Fibroblast of peridontal ligament (primary cell): ENCODE results near the gene SNX21.
"Not testable (repeated sequence)": the region's sequence is repeated elsewhere in the genome, so short reads cannot be mapped to it uniquely, and the experiment has no call there.

Experiments
- DNase-seq: peaks from one replicate; pipeline ENCODE4 v3.0.0-alpha.2; 2010; ENCODE audit errors: extremely low read depth

The SNX21 gene

DNA sequence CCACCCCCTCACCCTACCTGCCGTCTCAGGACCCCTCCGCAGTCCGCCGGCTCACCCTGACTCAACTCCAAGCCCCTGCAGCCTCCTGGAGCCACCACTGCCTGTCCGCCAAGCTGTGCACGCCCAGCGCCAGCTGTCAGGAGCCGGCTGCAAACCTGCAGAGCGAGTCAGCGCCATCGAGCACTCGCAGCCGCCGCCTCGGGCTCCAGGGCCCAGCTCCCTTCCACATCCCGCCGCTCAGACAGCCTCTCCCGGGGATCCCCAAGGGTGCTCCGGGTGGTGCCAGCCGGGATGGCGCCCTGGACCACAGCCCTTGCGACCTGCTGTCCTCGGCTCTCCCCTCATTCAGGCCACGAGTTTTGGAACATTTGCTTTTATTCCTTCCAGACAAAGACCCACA lies 10.7 kb upstream of the SNX21 start:
- DNase-seq, result peak; percentile 20

DNA sequence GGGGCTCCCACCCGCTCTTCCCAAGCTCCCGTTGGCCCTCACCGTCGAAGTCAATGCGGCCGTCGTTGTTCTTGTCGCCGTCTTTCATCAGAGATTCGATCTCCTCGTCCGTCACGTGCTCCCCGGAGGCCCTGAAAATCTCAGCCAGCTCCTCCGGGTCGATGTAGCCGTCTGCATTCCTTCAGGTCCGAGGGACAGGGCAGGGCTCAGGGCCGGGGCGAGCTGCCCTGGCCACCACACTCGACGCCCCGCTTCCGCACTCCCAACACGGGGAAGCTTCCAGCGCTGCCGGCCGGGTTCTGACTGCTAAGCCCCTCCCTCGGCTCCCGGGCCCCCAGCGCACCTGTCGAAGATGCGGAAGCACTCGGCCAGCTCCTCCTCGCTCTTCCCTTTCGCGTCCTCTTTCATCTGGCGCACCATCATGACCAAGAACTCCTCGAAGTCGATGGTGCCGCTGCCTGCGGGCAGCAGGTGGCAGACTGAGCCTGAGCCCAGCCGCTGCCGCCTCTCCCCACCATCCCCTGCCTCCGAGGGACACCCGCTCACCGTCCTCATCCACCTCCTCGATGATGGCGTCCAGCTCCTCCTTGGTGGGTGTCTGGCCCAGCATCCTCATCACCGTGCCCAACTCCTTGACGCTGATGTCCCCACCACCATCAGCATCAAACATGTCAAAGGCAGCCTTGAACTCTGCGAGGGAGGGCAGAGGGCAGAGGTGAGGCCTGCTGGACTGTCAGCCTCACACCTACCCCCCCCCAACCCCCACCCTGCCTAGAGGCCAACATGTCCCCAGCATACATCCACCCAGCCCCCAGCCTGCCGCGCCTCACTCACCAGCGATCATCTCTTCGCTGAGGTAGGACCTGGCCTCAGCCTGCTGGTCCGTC lies 9.4 kb upstream of the SNX21 start:
- DNase-seq, result peak; percentile 35

DNA sequence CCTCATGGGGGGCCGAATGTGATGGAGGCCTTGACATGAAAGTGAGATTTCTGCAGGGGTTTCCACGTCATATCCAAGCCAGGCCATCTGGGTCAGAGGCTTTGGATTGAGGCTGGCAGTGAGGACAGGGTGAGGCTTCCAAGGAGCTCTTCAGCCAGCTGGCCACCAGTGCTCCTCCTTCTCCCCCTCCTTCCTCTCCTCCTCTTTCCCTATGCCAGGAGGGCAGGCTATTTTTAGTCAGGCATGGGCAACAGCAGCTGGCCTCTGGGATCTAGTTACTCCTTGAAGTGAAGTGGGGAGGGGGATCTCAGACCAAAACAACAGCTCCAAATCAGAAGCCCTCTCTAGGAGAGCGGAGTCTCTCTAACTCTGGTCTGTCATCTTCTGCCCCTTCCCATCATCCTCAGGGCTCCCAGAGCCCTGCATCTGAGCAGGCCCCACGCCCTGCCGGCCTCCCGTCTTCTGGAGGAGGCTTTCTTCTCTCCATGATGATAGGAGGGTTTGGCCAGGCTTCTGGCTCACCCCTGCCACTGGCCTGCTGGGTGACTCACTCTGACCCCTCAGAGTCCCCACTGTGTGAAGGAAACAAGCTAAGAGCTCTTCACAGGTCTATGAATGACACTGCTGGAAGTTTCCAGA lies 7.1 kb upstream of the SNX21 start:
- peak; percentile 53 for DNase-seq

- no peak for DNase-seq
Measured at GRCh38 chr20:45827030-45827652, 6.5 kb upstream of the SNX21 start, which contains the start of gene TNNC2. Gene TNNC2 (minus strand): TSS chr20:45827312. CDS start chr20:45827248, 64 bp downstream.

DNA sequence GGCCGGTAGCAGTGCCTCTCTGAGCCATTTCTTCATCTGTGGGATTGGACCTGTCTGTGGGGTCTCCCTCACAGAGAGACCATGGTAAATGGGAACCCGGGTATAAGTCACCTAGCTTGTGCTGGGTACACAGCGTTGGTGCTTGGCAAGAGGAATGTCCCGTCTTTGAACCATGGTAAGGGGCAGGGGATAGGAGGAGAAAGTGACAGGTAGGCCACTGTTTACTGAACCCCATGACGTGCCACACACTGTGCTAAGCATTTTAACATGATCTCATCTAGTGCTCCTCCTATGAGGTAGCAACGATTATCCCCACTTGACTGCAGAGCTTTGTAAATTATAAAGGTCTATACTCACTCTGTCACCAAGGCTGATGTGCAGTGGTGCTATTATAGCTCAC lies 5.9 kb upstream of the SNX21 start:
- no peak for DNase-seq

GRCh38 chr20:45828589-45828988 lies 5.0 kb upstream of the SNX21 start:
- peak; percentile 49 for DNase-seq

DNA sequence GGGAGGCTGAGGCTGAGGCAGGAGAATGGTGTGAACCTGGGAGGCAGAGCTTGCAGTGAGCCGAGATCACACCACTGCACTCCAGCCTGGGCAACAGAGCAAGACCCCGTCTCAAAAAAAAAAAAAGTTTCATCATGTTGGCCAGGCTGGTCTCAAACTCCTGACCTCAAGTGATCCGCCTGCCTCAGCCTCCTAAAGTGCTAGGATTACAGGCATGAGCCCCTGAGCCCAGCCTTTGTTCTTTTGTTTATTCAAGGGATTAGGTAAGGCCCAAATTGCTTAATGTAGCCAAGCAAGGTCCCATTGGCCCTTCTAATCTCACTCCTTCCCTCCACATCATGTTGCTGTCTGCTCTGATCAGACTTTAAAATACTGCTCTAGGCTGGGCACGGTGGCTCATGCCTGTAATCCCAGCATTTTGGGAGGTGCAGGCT lies 3.9 kb upstream of the SNX21 start:
- not testable (repeated sequence) for DNase-seq

- DNase-seq, result no peak
Measured at GRCh38 chr20:45832619-45833018, 980 bp upstream of the SNX21 start.

GRCh38 chr20:45833883-45834796 lies 541 bp downstream of the SNX21 start:
- DNase-seq, result peak; percentile 54

DNA sequence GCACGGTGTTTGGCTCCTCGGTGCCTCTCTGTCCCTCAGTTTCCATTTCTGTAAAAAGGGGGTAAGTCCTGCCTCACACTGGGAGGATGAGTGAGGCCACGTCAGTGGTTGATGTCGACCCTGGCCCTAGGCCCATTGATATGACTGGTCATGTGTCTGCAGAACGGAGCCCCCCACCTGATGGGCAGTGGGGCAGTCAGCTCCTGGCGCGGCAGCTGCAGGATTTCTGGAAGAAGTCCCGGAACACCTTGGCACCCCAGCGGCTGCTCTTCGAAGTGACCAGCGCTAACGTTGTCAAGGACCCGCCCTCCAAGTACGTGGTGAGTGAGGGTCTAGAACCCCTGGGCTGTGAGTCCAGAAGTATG lies 1.2 kb downstream of the SNX21 start:
- no peak for DNase-seq

DNA sequence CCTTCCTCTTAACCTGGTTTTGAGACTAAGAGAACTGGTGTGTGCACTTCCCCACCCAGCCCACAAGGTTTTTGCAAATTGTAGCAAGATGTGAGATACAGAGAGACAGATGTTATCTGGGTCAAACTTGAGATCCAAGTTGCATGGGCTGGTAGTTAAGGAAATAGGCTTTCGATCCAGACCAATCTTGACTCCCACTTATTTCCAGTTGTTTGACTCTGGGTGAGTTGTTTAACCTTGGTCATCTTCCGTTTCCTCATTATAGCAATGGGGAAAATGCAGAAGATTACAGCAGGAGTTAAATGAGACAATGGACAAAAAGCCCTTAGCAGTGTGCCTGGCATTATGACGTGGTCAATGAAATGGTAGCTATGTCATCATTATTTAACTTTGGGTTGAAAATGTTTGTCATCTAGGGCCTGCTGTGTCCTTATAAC lies 1.7 kb downstream of the SNX21 start:
- peak; percentile 20 for DNase-seq

GRCh38 chr20:45835825-45836224 lies 2.2 kb downstream of the SNX21 start:
- peak; percentile 76 for DNase-seq

DNA sequence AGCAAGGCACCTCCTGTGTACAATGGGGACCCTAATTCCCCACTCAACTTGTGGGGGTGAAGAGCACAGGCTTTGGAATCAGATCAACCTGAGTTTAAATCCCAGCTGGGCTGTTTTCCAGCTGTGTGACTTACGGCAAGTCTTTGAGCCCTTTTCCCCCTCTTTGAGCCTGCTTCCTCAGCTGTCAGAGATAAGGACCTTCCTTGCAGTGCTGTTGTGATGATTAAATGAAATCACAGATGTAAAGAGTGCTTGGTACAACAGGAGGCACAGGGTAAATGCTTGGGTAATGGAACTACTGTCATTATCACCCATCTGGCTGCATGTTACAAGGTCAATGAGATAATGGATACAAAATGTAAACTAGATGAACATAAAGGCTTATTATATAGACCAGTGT lies 3.2 kb downstream of the SNX21 start:
- no peak for DNase-seq

- no peak for DNase-seq
Measured at GRCh38 chr20:45840700-45841198, 7.2 kb downstream of the SNX21 start.

- DNase-seq, result no peak
Measured at GRCh38 chr20:45841407-45842129, 8.0 kb downstream of the SNX21 start.

- peak; percentile 83 for DNase-seq
Measured at GRCh38 chr20:45842169-45842812, 8.7 kb downstream of the SNX21 start.

DNA sequence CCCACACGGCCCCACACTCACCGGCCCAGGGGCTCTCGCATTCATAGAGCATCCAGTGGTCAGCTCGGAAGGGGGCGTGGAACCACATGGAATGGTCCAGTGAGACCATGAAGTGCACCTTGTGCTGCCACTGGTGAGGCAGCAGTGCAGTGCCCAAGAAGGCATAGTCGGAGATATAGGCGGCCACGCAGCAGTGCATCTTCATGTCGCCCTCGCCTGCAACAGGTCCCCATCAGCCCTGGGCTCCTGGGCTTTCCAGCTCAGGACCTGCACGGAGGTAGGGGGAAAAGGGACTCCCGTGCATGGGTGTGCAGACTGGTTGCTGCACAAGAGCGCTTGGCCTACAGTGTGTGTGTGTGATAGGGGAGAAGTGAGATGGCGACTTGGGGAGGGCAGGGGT lies 9.9 kb downstream of the SNX21 start:
- no peak for DNase-seq

DNA sequence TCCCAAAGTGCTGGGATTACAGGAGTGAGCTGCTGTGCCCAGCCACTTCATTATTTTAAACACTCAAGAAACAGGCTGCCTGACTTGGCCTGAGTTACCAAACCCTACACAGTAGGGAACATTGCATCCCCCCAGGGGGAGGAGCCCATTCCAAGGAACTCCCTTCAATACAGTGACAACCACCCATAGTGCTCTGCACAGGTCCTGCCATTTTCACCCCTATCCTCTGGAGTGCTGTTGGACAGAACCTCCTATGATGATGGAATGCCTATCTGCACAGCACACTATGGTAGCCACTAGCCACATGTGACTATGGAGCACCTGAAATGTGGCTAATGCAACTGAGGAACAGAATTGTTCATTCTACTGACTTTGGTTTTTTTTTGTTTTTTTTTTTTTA lies 11.9 kb downstream of the SNX21 start:
- DNase-seq, result no peak

GRCh38 chr20:45848421-45848820 lies 14.8 kb downstream of the SNX21 start:
- no peak for DNase-seq

- DNase-seq, result no peak
Measured at GRCh38 chr20:45848969-45849582, 15.5 kb downstream of the SNX21 start.
